GM23248 (cell line): ENCODE data around the gene SHC2.

Source experiments
- EZH2 ChIP-seq: fragments of 200-600 bp; sonication (generic); IDR thresholded peaks from 2 replicates; pipeline ENCODE4 v1.6.1; 2018; ENCODE audit warnings: antibody characterized with exemption, mild to moderate bottlenecking; ENCODE audit not compliant: insufficient read depth, poor library complexity, severe bottlenecking
- EZH2phosphoT487 ChIP-seq: fragments of 200-600 bp; sonication (generic); IDR thresholded peaks from 2 replicates; pipeline ENCODE4 v1.6.1; 2018; ENCODE audit warnings: antibody characterized with exemption, moderate library complexity, mild to moderate bottlenecking, low read depth; ENCODE audit not compliant: insufficient read depth

- no peak for TF ChIP-seq EZH2
- no peak for TF ChIP-seq EZH2phosphoT487
Measured at GRCh38 chr19:478976-479375, 18.1 kb upstream of the SHC2 start.
